H1 (cell line): ENCODE data around the gene CFAP97D1. TPM values are rescaled to one million over a fixed set of nuclear protein-coding genes. Genes with fewer than 3 reads are reported as not detected.

ENCODE experiments used
- CTCF ChIA-PET: fragments of 300-600 bp; sonication (Branson Sonifier 250); formaldehyde crosslinking; loops from one replicate; lab custom pipeline; 2021; ENCODE audit not compliant: partially characterized antibody; lab: Charles Lee
- POLR2A ChIA-PET: fragments of 300-600 bp; sonication (Branson Sonifier 250); formaldehyde crosslinking; loops from one replicate; lab custom pipeline; 2021; ENCODE audit warnings: inconsistent platforms; ENCODE audit not compliant: partially characterized antibody; lab: Charles Lee
- DNase-seq, 2 experiments: peaks; one replicate each; pipeline versions ENCODE4 v3.0.0 to v3.0.0-alpha.2; 2010 to 2022; ENCODE audit warnings: low spot score in 2 of 2, low read depth in 1 of 2, mixed read lengths in 1 of 2
- FAIRE-seq: peaks from 2 replicates; lab custom pipeline; 2011; peaks lifted over from hg19 to GRCh38; lab: Jason Lieb, UNC
- H2AFZ ChIP-seq: 2 replicates; pipeline ENCODE4 v1.8.1; 2012; ENCODE audit warnings: low read length, inconsistent platforms
- H2AK5ac ChIP-seq: 2 replicates; pipeline ENCODE4 v1.6.1; 2013; ENCODE audit warnings: low read depth, low read length
- H2BK120ac ChIP-seq: replicated peaks from 2 replicates; pipeline ENCODE3; 2013; ENCODE audit warnings: low read depth, low read length, inconsistent platforms
- H2BK12ac ChIP-seq: 2 replicates; pipeline ENCODE4 v1.6.1; 2013; ENCODE audit warnings: low read depth, low read length
- H2BK15ac ChIP-seq: 2 replicates; pipeline ENCODE4 v1.6.1; 2013; ENCODE audit warnings: low read length
- H2BK20ac ChIP-seq: 2 replicates; pipeline ENCODE4 v1.6.1; 2013; ENCODE audit warnings: low read length
- H2BK5ac ChIP-seq: 2 replicates; pipeline ENCODE4 v1.6.1; 2013; ENCODE audit warnings: low read depth, low read length
- H3K14ac ChIP-seq: 2 replicates; pipeline ENCODE4 v1.6.1; 2013; ENCODE audit warnings: inconsistent platforms; ENCODE audit not compliant: insufficient read length
- H3K18ac ChIP-seq: 2 replicates; pipeline ENCODE4 v1.6.1; 2013; ENCODE audit warnings: low read length; ENCODE audit errors: extremely low read depth
- H3K23ac ChIP-seq: 2 replicates; pipeline ENCODE4 v1.6.1; 2013; ENCODE audit warnings: inconsistent platforms; ENCODE audit not compliant: insufficient read length
- H3K23me2 ChIP-seq: 2 replicates; pipeline ENCODE4 v1.6.1; 2013; ENCODE audit warnings: low read depth, low read length
- H3K27ac ChIP-seq: 2 replicates; pipeline ENCODE4 v1.6.1; 2011; ENCODE audit warnings: low read depth, low read length, inconsistent platforms
- H3K27me3 ChIP-seq, 4 experiments: replicated peaks in 1 of 4; 1 replicate in 1 of 4; 2 replicates in 3 of 4; pipeline versions ENCODE4 v1.6.1 to v1.8.1; 2011 to 2013; ENCODE audit warnings: low read length in 3 of 4, mild to moderate bottlenecking in 3 of 4, inconsistent platforms in 2 of 4, mixed read lengths in 2 of 4, moderate library complexity in 1 of 4; ENCODE audit not compliant: control insufficient read depth in 3 of 4, insufficient read depth in 3 of 4; ENCODE audit errors: extremely low read depth in 1 of 4
- H3K36me3 ChIP-seq, 4 experiments: 2 replicates each; pipeline versions ENCODE4 v1.6.1 to v1.8.1; 2011 to 2013; ENCODE audit warnings: mild to moderate bottlenecking in 4 of 4, low read length in 3 of 4, moderate library complexity in 2 of 4, control low read depth in 1 of 4, inconsistent platforms in 1 of 4; ENCODE audit not compliant: insufficient read depth in 4 of 4, control insufficient read depth in 2 of 4
- H3K4ac ChIP-seq: replicated peaks from 2 replicates; pipeline ENCODE3; 2013; ENCODE audit warnings: low read length, low read depth, mixed read lengths, inconsistent platforms; ENCODE audit not compliant: insufficient read length
- H3K4me1 ChIP-seq, 4 experiments: replicated peaks in 1 of 4; 1 replicate in 1 of 4; 2 replicates in 3 of 4; pipeline versions ENCODE4 v1.6.1 to v1.8.1; 2011 to 2013; ENCODE audit warnings: low read length in 3 of 4, inconsistent platforms in 2 of 4, mixed read lengths in 1 of 4; ENCODE audit not compliant: insufficient read depth in 4 of 4, control insufficient read depth in 3 of 4
- H3K4me2 ChIP-seq, 2 experiments: 2 replicates each; pipeline versions ENCODE4 v1.6.1 to v1.8.1; 2011 to 2013; ENCODE audit warnings: low read depth in 2 of 2, low read length in 2 of 2, control low read depth in 1 of 2, inconsistent platforms in 1 of 2, mild to moderate bottlenecking in 1 of 2; ENCODE audit not compliant: insufficient read depth in 1 of 2
- H3K4me3 ChIP-seq, 4 experiments: fragments of 200-600, 300-600 bp in 1 of 4; sonication (generic), shearing (Covaris generic), sonication (Bioruptor Twin) in 1 of 4; 2 replicates each; pipeline versions ENCODE4 v1.5.1 to v1.8.1; 2011 to 2016; ENCODE audit warnings: low read length in 4 of 4, low read depth in 3 of 4, control low read depth in 2 of 4, inconsistent platforms in 2 of 4, mild to moderate bottlenecking in 2 of 4, mixed read lengths in 1 of 4, moderate library complexity in 1 of 4; ENCODE audit not compliant: insufficient read depth in 2 of 4; ENCODE audit errors: extremely low read depth in 1 of 4
- H3K56ac ChIP-seq: replicated peaks from 2 replicates; pipeline ENCODE3; 2013; ENCODE audit warnings: low read depth, mild to moderate bottlenecking, mixed read lengths, low read length, inconsistent platforms; ENCODE audit not compliant: insufficient read length
- H3K79me1 ChIP-seq: 2 replicates; pipeline ENCODE4 v1.6.1; 2013; ENCODE audit warnings: low read depth, low read length, control low read depth
- H3K79me2 ChIP-seq, 2 experiments: 2 replicates each; pipeline versions ENCODE4 v1.6.1 to v1.8.1; 2012 to 2013; ENCODE audit warnings: low read length in 2 of 2, mild to moderate bottlenecking in 2 of 2, inconsistent platforms in 1 of 2; ENCODE audit not compliant: insufficient read depth in 2 of 2, control insufficient read depth in 1 of 2
- H3K9ac ChIP-seq, 4 experiments: replicated peaks in 1 of 4; 1 replicate in 1 of 4; 2 replicates in 3 of 4; pipeline versions ENCODE4 v1.6.1 to v1.8.1; 2011 to 2013; ENCODE audit warnings: low read depth in 3 of 4, low read length in 3 of 4, control low read depth in 2 of 4, mild to moderate bottlenecking in 2 of 4, moderate library complexity in 2 of 4, inconsistent platforms in 1 of 4; ENCODE audit errors: extremely low read depth in 1 of 4
- H3K9me3 ChIP-seq, 2 experiments: 2 replicates each; pipeline versions ENCODE4 v1.6.1 to v1.8.1; 2012 to 2013; ENCODE audit warnings: mild to moderate bottlenecking in 2 of 2, moderate library complexity in 2 of 2, control low read depth in 1 of 2, inconsistent platforms in 1 of 2, low read depth in 1 of 2, low read length in 1 of 2, mixed read lengths in 1 of 2; ENCODE audit not compliant: insufficient read depth in 2 of 2
- H4K20me1 ChIP-seq, 2 experiments: replicated peaks in 1 of 2; 2 replicates each; pipeline versions ENCODE3 to v1.8.1; 2011 to 2013; ENCODE audit warnings: inconsistent platforms in 2 of 2, low read length in 2 of 2, mild to moderate bottlenecking in 1 of 2; ENCODE audit not compliant: insufficient read depth in 2 of 2, control insufficient read depth in 1 of 2
- H4K5ac ChIP-seq: 2 replicates; pipeline ENCODE4 v1.6.1; 2013; ENCODE audit warnings: low read length, low read depth, mixed read lengths, inconsistent platforms; ENCODE audit not compliant: insufficient read length
- H4K8ac ChIP-seq: 2 replicates; pipeline ENCODE4 v1.8.0; 2013; ENCODE audit warnings: mild to moderate bottlenecking, moderate library complexity, low read length, inconsistent platforms; ENCODE audit not compliant: insufficient read depth; ENCODE audit errors: extremely low read depth
- H4K91ac ChIP-seq: replicated peaks from 2 replicates; pipeline ENCODE3; 2013; ENCODE audit warnings: low read length, mixed read lengths, inconsistent platforms; ENCODE audit not compliant: insufficient read length
- BACH1 ChIP-seq: IDR thresholded peaks from 2 replicates; pipeline ENCODE4 v1.6.1; 2012; ENCODE audit warnings: low read length, improper control_type of control experiment
- CHD2 ChIP-seq: IDR thresholded peaks from 2 replicates; pipeline ENCODE4 v1.6.1; 2012; ENCODE audit warnings: low read length, improper control_type of control experiment
- CTBP2 ChIP-seq: IDR thresholded peaks from 2 replicates; pipeline ENCODE4 v1.7.0; 2011; ENCODE audit warnings: borderline replicate concordance, mild to moderate bottlenecking, moderate library complexity, mixed read lengths, low read length; ENCODE audit not compliant: insufficient read depth, insufficient read length
- GABPA ChIP-seq: IDR thresholded peaks from 2 replicates; pipeline ENCODE4 v1.6.1; 2011; ENCODE audit warnings: mild to moderate bottlenecking, low read length, moderate library complexity, borderline replicate concordance; ENCODE audit not compliant: insufficient read depth
- GTF2F1 ChIP-seq: IDR thresholded peaks from 2 replicates; pipeline ENCODE4 v1.6.1; 2012; ENCODE audit warnings: low read depth, low read length, improper control_type of control experiment, borderline replicate concordance
- JUND ChIP-seq: IDR thresholded peaks from 2 replicates; pipeline ENCODE4 v1.6.1; 2011; ENCODE audit warnings: mild to moderate bottlenecking, improper control_type of control experiment, low read length
- KDM1A ChIP-seq: fragments of 200-600, 300-600 bp; sonication (generic); IDR thresholded peaks from 2 replicates; pipeline ENCODE4 v1.7.1; 2016; ENCODE audit warnings: mild to moderate bottlenecking, low read length, borderline replicate concordance
- POLR2A ChIP-seq, 2 experiments: IDR thresholded peaks; 1 replicate in 1 of 2; 2 replicates in 1 of 2; pipeline ENCODE4 v1.6.1; 2011; ENCODE audit warnings: low read depth in 2 of 2, low read length in 2 of 2, mild to moderate bottlenecking in 2 of 2; ENCODE audit errors: control extremely low read depth in 1 of 2
- TAF7 ChIP-seq: optimal IDR thresholded peaks from 2 replicates; pipeline ENCODE3; 2011; ENCODE audit warnings: low read depth, mild to moderate bottlenecking, inconsistent platforms, low read length, moderate library complexity, borderline replicate concordance
- USF2 ChIP-seq: IDR thresholded peaks from 2 replicates; pipeline ENCODE4 v1.6.1; 2011; ENCODE audit warnings: low read length, improper control_type of control experiment
- WGBS, 2 experiments: shearing (Covaris generic) in 1 of 2; methylation state at CpG; one replicate each; pipeline versions ENCODE4 v1.1.6 to v1.1.7; 2013 to 2015; ENCODE audit warnings: low lambda C conversion rate in 2 of 2, mixed read lengths in 2 of 2, inconsistent platforms in 1 of 2, low coverage in 1 of 2, missing lambda C conversion rate in 1 of 2; ENCODE audit not compliant: insufficient replicate concordance in 2 of 2, insufficient coverage in 1 of 2, insufficient read length in 1 of 2; ENCODE audit errors: extremely low coverage in 1 of 2, missing lambda C conversion rate in 1 of 2; 5-methylcytosine and 5-hydroxymethylcytosine counted together
- polyA plus RNA-seq, 7 experiments: library from polyadenylated mRNA; depleted of rRNA in 3 of 7; stranded (reverse) in 5 of 7; unstranded in 2 of 7; fragments of >200 nt in 5 of 7; fragments of 200-250 nt in 2 of 7; gene quantifications; 1 replicate in 5 of 7; 2 replicates in 1 of 7; 4 replicates in 1 of 7; pipeline versions ENCODE4 v1.2.1 to v1.2.3, GENCODE V29; 2011 to 2013; ENCODE audit warnings: missing spikeins in 2 of 7, mixed read lengths in 2 of 7
- total RNA-seq: library from RNA; stranded (reverse); fragmentation: NEBNext Ultra II Directional; extraction: Animal tissue kit (Norgen Biotek cat#: 25700); gene quantifications from 2 replicates; pipeline ENCODE4 v1.2.1, GENCODE V29; 2021
- TF ChIP-seq, protein P1 (sequence below): IDR thresholded peaks from 2 replicates; pipeline ENCODE4 v1.6.1; 2012; ENCODE audit warnings: low read length, inconsistent platforms

The CFAP97D1 gene
- total and polyA plus RNA-seq, 2 of the 8 experiments (the other 6 are each of a cell fraction or from before 2014, with no cell fraction given), result 0.02 to 0.07 TPM

GRCh38 chr17:43808076-43808475 lies 27.8 kb downstream of the CFAP97D1 start:
- H4K5ac ChIP-seq, result no peak overlapping the region
- no peaks in the 10 kb centered on the region for H3K79me1 ChIP-seq
- no peak overlapping the region for H2AK5ac ChIP-seq
- no peak overlapping the region for H3K23ac ChIP-seq
- CTCF ChIA-PET, result interaction anchor here (1.8 to 3.3 kb wide), 2 partner anchors 38 to 135 kb away, joined by 3 to 10 read pairs; partner anchors contain the start of gene CD300LG
- no peak overlapping the region for H3K4ac ChIP-seq
- no peak overlapping the region for H2AFZ ChIP-seq
- H4K91ac ChIP-seq, result no peak overlapping the region
- H2BK20ac ChIP-seq, result no peak overlapping the region
- H3K4me1 ChIP-seq, result peaks cover 0 to 16% (median 8%) of the 10 kb centered on the region in 4 experiments; a peak in 5 of 7 replicates
- no peak for DNase-seq
- H3K4me3 ChIP-seq, result no peak overlapping the region
- H3K79me2 ChIP-seq, result no peaks in the 10 kb centered on the region
- no peak overlapping the region for H3K9ac ChIP-seq
- H3K27me3 ChIP-seq, result no peaks in the 10 kb centered on the region
- H3K18ac ChIP-seq, result no peak overlapping the region
- H3K23me2 ChIP-seq, result no peaks in the 10 kb centered on the region
- POLR2A ChIA-PET, result interaction anchor here (1.0 kb wide), 1 partner anchor 10 kb away, joined by 3 read pairs; no protein-coding TSS in a partner anchor
- H3K9me3 ChIP-seq, result no peaks in the 10 kb centered on the region
- WGBS, 2 experiments, result 93% methylated on average over 4 of the region's 4 CpGs; no CpG with 5 or more reads in 1 of the 2 experiments
- H2BK120ac ChIP-seq, result no peak overlapping the region
- H2BK15ac ChIP-seq, result no peak overlapping the region
- no peaks in the 10 kb centered on the region for H3K36me3 ChIP-seq
- no peak overlapping the region for H3K4me2 ChIP-seq
- H3K14ac ChIP-seq, result no peak overlapping the region
- FAIRE-seq, result no peak
- H4K8ac ChIP-seq, result no peak overlapping the region
- H3K27ac ChIP-seq, result no peak overlapping the region
- H4K20me1 ChIP-seq, result no peaks in the 10 kb centered on the region
- no peak overlapping the region for H2BK5ac ChIP-seq
- no peak overlapping the region for H2BK12ac ChIP-seq
- H3K56ac ChIP-seq, result no peak overlapping the region
- TF ChIP-seq CHD2 (no peak), CTBP2 (no peak), TAF7 (no peak), GTF2F1 (no peak), USF2 (no peak), BACH1 (no peak), POLR2A (IDR thresholded peaks at IDR 0.05; ENCODE audit: control extremely low read depth in 1 of 2, low read depth in 2 of 2, low read length in 2 of 2) (no peak), JUND (no peak), GABPA (no peak), KDM1A (no peak)
- TF ChIP-seq, protein P1, sequence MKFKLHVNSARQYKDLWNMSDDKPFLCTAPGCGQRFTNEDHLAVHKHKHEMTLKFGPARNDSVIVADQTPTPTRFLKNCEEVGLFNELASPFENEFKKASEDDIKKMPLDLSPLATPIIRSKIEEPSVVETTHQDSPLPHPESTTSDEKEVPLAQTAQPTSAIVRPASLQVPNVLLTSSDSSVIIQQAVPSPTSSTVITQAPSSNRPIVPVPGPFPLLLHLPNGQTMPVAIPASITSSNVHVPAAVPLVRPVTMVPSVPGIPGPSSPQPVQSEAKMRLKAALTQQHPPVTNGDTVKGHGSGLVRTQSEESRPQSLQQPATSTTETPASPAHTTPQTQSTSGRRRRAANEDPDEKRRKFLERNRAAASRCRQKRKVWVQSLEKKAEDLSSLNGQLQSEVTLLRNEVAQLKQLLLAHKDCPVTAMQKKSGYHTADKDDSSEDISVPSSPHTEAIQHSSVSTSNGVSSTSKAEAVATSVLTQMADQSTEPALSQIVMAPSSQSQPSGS, result no peak
